HepG2 (cell line): ENCODE results near the gene TRIM66. TPM values are rescaled to one million over a fixed set of nuclear protein-coding genes. Genes with fewer than 3 reads are reported as not detected.

Source experiments
- BCLAF1 ChIP-seq: fragments of 450-650 bp; IDR thresholded peaks from 2 replicates; pipeline ENCODE4 v1.6.1; 2017; ENCODE audit warnings: mild to moderate bottlenecking
- PLSCR1 ChIP-seq: sonication (generic); formaldehyde crosslinking; IDR thresholded peaks from 2 replicates; pipeline ENCODE4 v1.5.0; 2020; ENCODE audit warnings: missing genetic modification reagents, mild to moderate bottlenecking, borderline replicate concordance
- SMAD9 ChIP-seq: sonication (generic); formaldehyde crosslinking; IDR thresholded peaks from 2 replicates; pipeline ENCODE4 v1.5.1; 2020; ENCODE audit warnings: mild to moderate bottlenecking, missing genetic modification reagents
- TRIM24 ChIP-seq: sonication (generic); formaldehyde crosslinking; IDR thresholded peaks from 2 replicates; pipeline ENCODE4 v1.8.0; 2022; ENCODE audit warnings: mild to moderate bottlenecking, missing genetic modification reagents
- ZFP36L2 ChIP-seq: sonication (generic); formaldehyde crosslinking; IDR thresholded peaks from 2 replicates; pipeline ENCODE4 v1.4.0; 2020; ENCODE audit warnings: missing genetic modification reagents
- ZFP82 ChIP-seq: sonication (generic); formaldehyde crosslinking; IDR thresholded peaks from 2 replicates; pipeline ENCODE4 v1.5.1; 2020; ENCODE audit warnings: mild to moderate bottlenecking, missing genetic modification reagents, borderline replicate concordance
- ZFY ChIP-seq: sonication (generic); formaldehyde crosslinking; IDR thresholded peaks from 2 replicates; pipeline ENCODE4 v1.4.0; 2020; ENCODE audit warnings: missing genetic modification reagents
- ZNF432 ChIP-seq: sonication (generic); formaldehyde crosslinking; IDR thresholded peaks from 2 replicates; pipeline ENCODE4 v1.5.0; 2020; ENCODE audit warnings: missing genetic modification reagents, mild to moderate bottlenecking, borderline replicate concordance
- ZNF441 ChIP-seq: sonication (generic); formaldehyde crosslinking; IDR thresholded peaks from 2 replicates; pipeline ENCODE4 v1.7.0; 2021; ENCODE audit warnings: missing genetic modification reagents, borderline replicate concordance
- ZNF552 ChIP-seq: sonication (generic); formaldehyde crosslinking; IDR thresholded peaks from 2 replicates; pipeline ENCODE4 v1.9.0; 2022; ENCODE audit warnings: missing genetic modification reagents, mild to moderate bottlenecking, borderline replicate concordance
- ZNF563 ChIP-seq: sonication (generic); formaldehyde crosslinking; IDR thresholded peaks from 2 replicates; pipeline ENCODE4 v1.8.0; 2022; ENCODE audit warnings: mild to moderate bottlenecking, moderate library complexity, missing genetic modification reagents
- ZNF770 ChIP-seq: sonication (generic); formaldehyde crosslinking; IDR thresholded peaks from 2 replicates; pipeline ENCODE4 v1.5.0; 2020; ENCODE audit warnings: mild to moderate bottlenecking, missing genetic modification reagents
- ZNF790 ChIP-seq: sonication (generic); formaldehyde crosslinking; IDR thresholded peaks from 2 replicates; pipeline ENCODE4 v1.8.0; 2022; ENCODE audit warnings: missing genetic modification reagents, mild to moderate bottlenecking, borderline replicate concordance
- ZUFSP ChIP-seq: sonication (generic); formaldehyde crosslinking; IDR thresholded peaks from 2 replicates; pipeline ENCODE4 v1.9.0; 2021; ENCODE audit warnings: missing genetic modification reagents, mild to moderate bottlenecking, borderline replicate concordance
- polyA plus RNA-seq, 8 experiments: library from polyadenylated mRNA; depleted of rRNA in 3 of 8; stranded (reverse) in 7 of 8; unstranded in 1 of 8; fragments of >200 nt; fragmentation: Illumina TruSeq in 4 of 8; extraction: Trizol in 4 of 8; gene quantifications; 2 replicates each; pipeline versions ENCODE4 v1.2.1 to v1.2.3, GENCODE V29; 2011 to 2016; ENCODE audit warnings: low read depth in 4 of 8, missing spikeins in 1 of 8, mixed read lengths in 1 of 8; ENCODE audit not compliant: insufficient read depth in 1 of 8
- total RNA-seq, 5 experiments: library from RNA; depleted of rRNA; stranded (reverse); fragments of >200 nt; fragmentation: Illumina TruSeq; extraction: Trizol; gene quantifications; 2 replicates each; pipeline ENCODE4 v1.2.3, GENCODE V29; 2016; ENCODE audit warnings: low read depth in 1 of 5
- TF ChIP-seq, protein P1 (sequence below): sonication (generic); formaldehyde crosslinking; IDR thresholded peaks from 2 replicates; pipeline ENCODE4 v1.8.1; 2022; ENCODE audit warnings: low read depth, mild to moderate bottlenecking, missing genetic modification reagents
- TF ChIP-seq, protein P2 (sequence below): sonication (generic); formaldehyde crosslinking; conservative IDR thresholded peaks from 2 replicates; pipeline ENCODE4 v1.4.0; 2020; ENCODE audit warnings: missing genetic modification reagents

The TRIM66 gene
- total and polyA plus RNA-seq, 2 of the 13 experiments (the other 11 are each of a cell fraction or from before 2014, with no cell fraction given), result 4.9 to 6.1 TPM

DNA sequence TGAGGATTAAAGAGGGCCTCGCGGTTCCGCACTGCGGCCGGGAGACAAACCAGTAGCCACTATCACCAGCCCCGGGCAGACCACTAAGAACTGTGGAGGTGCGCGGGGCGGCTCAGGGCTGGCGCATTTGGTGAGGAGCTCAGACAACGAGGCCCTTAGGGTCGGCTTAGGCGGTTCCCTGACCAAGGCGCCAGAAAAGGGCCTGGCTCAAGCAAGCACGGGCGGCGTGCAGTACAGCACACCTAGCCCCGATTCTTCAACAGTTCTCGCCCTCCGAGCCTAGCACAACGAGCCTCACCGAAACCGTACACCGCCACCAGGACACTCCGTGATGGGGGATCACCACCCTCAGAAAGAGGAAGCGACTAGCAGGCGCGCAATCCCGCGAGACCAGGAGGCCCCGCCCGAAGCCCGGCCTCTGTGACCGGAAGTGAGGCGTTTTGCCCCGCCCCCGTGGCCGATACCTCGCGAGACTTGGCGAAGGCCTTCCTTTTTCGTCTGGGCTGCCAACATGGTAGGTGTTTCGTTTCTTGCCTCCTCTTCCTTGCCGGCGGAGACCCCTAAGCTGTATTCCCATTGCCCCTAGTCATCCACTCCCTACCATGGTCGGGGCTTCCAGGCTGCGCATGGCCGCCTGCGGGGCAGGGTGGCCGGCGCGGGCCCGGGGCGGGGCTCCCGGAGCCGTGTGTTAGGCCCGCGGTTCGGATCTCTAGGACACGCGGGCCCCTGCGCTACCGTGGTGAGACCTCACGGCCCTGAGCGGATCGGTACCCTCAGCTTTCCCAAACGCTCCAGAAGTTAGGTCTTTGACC lies at the start of gene TRIM66, which contains the start of gene RPL27A (continued):
- no peak for TF ChIP-seq ZFP36L2 (CRISPR knock-in tag)
- TF ChIP-seq ZUFSP (CRISPR knock-in tag), result no peak
- TF ChIP-seq, protein P1, sequence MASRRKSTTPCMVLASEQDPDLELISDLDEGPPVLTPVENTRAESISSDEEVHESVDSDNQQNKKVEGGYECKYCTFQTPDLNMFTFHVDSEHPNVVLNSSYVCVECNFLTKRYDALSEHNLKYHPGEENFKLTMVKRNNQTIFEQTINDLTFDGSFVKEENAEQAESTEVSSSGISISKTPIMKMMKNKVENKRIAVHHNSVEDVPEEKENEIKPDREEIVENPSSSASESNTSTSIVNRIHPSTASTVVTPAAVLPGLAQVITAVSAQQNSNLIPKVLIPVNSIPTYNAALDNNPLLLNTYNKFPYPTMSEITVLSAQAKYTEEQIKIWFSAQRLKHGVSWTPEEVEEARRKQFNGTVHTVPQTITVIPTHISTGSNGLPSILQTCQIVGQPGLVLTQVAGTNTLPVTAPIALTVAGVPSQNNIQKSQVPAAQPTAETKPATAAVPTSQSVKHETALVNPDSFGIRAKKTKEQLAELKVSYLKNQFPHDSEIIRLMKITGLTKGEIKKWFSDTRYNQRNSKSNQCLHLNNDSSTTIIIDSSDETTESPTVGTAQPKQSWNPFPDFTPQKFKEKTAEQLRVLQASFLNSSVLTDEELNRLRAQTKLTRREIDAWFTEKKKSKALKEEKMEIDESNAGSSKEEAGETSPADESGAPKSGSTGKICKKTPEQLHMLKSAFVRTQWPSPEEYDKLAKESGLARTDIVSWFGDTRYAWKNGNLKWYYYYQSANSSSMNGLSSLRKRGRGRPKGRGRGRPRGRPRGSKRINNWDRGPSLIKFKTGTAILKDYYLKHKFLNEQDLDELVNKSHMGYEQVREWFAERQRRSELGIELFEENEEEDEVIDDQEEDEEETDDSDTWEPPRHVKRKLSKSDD (CRISPR knock-in tag), result no peak
- peak; percentile 74; the same call in 1 of the 2 replicates for TF ChIP-seq ZFP82
- TF ChIP-seq ZNF770, result no peak; the same call in 1 of the 2 replicates
- TF ChIP-seq SMAD9 (CRISPR knock-in tag), result no peak
- no peak for TF ChIP-seq BCLAF1
- peak; percentile 99 for TF ChIP-seq ZFY (CRISPR knock-in tag)
- TF ChIP-seq ZNF432, result no peak
- TF ChIP-seq, protein P2, sequence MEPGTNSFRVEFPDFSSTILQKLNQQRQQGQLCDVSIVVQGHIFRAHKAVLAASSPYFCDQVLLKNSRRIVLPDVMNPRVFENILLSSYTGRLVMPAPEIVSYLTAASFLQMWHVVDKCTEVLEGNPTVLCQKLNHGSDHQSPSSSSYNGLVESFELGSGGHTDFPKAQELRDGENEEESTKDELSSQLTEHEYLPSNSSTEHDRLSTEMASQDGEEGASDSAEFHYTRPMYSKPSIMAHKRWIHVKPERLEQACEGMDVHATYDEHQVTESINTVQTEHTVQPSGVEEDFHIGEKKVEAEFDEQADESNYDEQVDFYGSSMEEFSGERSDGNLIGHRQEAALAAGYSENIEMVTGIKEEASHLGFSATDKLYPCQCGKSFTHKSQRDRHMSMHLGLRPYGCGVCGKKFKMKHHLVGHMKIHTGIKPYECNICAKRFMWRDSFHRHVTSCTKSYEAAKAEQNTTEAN (CRISPR knock-in tag), result no peak
- no peak for TF ChIP-seq TRIM24
- no peak for TF ChIP-seq ZNF552 (CRISPR knock-in tag)
- peak; percentile 27; the same call in 1 of the 2 replicates for TF ChIP-seq ZNF441 (CRISPR knock-in tag)
- TF ChIP-seq ZNF563, result no peak
- TF ChIP-seq ZNF790 (CRISPR knock-in tag), result no peak; the same call in 1 of the 2 replicates
- TF ChIP-seq PLSCR1 (CRISPR knock-in tag), result no peak; the same call in 1 of the 2 replicates
